NCI-H146 treated with DMSO at 0.1 percent for 48 hours (cell line): Measurements from ENCODE around the gene SRGN.
"Not testable (repeated sequence)": the region's sequence is repeated elsewhere in the genome, so short reads cannot be mapped to it uniquely, and the experiment has no call there.

ENCODE experiments used
- DNase-seq: peaks from one replicate; lab custom pipeline; 2025; ENCODE audit not compliant: unreplicated experiment; lab: John Stamatoyannopoulos, UW

SRGN gene

DNA sequence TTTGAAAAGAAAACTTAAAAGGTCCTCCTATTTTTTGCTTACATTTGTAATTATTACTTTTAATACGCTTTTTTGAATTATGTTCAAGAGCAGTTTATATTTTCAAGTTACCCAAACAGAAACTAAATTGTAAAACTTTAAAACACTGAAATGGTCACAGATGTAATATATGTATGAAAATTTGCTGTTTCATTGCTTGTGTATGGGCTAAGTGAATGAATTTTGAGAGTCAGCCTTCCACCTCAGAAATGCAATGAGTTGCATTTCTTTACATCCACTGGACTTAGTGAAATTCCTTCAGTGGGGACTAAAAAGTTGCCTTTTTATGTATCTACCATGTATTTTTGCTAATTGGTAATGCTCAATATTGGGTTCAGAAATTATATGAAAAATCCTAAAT, 37.7 kb downstream of the SRGN start:
- DNase-seq: no peak

DNA sequence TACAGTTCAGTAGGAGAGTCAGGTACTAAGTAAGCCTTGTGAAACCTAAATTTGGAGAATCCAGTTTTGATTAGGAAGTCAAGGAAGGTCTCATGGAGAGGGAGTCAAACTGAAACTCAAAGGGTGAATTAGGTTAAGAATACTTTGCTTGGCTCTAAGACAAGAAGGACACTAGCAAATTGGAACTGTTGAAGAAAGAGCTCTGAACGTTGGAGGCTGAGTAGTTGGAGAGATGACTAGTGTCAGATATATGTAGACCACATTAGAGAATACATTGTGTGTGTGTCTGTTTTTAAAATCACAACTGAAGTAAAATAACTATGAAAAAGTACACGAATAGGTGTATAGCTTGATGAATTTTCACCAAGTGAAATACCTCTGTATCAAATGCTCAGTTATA, 42.3 kb downstream of the SRGN start:
- DNase-seq: no peak

DNA sequence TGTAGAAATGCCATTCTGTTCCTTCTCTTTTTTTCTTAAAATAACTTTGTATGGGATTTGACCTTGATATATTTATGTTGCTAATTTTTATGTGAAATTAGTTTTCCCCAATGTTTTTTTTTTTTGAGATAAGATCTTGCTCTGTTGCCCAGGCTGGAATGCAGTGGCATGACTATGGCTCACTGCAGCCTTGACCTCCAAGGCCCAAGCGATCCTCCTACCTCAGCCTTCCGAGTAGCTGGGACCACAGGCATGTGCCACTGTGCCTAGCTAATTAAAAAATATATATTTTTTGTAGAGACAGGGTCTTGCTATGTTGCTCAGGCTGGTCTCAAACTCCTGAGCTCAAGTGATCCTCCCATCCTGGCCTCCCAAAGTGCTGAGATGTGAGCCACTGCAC, 52.1 kb downstream of the SRGN start:
- no peak for DNase-seq

DNA sequence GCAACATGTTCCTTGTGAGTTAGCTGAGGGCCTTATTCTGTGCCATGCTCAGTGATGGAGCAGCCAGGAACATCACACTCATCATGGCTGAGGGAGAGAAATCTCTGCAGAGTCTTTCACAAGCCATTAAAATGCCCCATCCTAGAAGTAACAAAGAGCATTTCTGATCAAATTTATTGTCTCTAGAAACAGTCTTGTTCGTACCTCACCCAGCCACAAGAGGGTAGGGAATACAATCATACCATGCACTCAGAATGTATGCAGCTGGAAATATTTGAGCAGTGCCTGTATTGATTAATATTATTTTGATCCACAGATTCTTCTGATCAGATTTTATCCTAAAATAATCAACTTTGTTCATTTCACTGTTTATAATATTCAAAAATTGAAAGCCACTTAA, 53.4 kb downstream of the SRGN start:
- no peak for DNase-seq

DNA sequence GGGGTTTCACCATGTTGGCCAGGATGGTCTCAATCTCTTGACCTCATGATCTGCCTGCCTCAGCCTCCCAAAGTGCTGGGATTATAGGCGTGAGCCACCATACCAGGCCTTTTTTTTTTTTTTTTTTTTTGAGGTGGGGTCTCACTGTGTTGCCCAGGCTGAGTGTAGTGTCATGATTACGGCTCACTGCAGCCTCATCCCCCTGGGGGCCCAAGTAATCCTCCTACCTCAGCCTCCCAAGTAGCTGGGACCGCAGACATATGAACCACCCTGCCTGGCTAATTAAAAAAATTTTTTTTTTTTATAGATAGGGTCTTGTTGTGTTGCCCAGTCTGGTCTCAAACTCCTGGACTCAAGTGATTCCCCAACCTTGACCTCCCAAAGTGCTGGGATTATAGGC, 54.2 kb downstream of the SRGN start:
- not testable (repeated sequence) for DNase-seq

DNA sequence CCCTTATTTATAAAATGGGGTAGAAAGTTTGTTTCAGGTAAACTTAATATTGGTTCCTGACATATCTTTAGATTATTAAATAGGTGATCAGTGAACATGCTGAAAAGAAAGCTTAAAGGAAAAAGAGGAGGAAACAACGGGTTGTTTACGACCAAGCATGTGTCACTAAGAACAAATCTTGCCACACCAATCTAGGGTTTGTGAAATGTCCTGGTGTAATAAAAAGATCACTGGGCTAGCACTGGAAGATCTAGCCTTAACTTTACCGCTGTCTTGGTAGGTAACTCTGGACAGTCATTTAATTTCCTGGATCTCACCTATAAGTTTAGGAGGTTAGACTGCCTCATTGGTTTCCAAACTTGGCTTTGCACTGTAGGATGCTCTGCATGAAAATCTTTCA, 55.1 kb downstream of the SRGN start:
- no peak for DNase-seq

DNA sequence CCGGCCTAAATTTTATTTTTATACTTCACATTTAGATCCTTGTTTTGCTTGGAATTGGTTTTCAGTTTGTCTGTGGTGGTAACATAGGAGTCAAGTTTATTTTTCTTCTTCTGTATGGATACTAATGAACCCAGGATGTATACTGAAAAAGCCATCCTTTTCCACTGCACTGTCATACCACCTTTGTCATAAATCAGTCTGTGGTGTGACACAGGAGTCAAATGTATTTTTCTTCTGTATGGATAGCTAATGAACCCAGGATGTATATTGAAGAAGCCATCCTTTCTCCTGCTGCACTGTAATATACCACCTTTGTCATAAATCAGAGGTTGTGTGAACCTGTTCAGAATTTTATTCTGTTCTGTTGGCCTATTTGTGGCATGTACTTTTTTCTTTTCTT, 57.4 kb downstream of the SRGN start:
- DNase-seq: no peak

DNA sequence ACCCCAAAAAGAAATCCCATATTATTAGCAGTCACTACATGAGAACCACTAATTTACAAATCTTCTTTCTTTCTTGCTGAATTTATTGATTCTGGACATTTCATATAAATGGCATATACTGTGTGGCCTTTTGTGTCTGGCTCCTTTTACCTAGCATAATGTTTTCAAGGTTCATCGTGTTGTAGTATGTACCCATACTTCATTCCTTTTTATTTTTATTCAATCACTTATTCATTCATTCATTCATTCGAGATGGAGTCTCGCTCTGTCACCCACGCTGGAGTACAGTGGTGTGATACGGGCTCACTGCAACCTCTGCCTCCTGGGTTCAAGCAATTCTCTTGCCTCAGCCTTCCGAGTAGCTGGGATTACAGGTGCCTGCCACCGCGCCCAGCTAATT, 58.0 kb downstream of the SRGN start:
- DNase-seq: no peak

DNA sequence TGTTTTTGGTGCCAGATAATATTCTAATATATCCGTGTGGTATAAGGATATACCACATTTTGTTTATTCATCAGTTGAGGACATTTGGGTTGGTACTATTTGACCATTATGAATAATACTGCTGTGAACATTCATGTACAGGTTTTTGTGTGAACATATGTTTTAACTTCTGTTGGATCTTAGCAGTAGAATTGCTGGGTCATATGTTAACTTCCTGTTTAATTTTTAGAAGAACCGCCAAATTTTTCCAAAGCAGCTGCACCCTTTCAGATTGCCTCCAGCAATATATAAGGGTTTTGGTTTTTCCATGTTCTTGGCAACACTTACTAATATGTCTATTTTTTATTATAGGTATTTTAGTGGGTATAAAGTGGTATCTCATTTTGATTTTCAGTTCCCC, 58.9 kb downstream of the SRGN start:
- no peak for DNase-seq

DNA sequence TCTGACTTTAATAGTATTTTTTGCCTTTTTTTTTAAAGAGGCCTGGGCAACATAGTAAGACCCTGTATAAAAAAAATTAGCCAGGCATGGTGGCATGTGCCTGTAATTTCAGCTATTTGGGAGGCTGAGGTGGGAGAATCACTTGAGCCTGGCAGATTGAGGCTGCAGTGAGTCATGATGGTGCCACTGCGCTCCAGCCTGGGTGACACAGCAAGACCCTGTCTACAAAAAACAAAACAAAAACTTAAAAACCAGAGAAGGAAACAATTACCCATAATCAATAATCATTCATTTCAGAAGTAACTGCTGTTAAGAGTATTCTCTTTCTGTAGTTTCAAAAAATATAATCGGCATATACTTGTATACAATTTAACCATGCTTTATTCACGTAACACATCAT, 64.1 kb downstream of the SRGN start:
- no peak for DNase-seq

DNA sequence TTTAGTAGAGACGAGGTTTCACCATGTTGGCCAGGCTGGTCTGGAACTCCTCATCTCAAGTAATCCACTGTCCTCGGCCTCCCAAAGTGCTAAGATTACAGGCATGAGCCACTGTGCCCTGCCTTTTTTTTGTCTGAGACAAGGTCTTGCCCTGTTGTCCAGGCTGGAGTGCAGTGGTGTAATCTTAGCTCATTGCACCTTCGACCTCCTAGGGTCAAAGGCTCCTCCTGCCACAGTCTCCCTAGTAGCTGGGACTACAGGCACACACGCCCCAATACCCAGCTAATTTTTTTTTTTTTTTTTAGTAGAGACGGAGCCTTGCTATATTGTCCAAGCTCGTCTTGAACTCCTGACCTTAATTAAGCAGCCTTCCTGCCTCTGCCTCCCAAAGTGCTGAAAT, 65.3 kb downstream of the SRGN start:
- DNase-seq: no peak
